Measurements from ENCODE around the gene CYTH2. TPM values are rescaled to one million over a fixed set of nuclear protein-coding genes. Genes with fewer than 3 reads are reported as not detected.
A peak's percentile ranks its signal among the peaks of the same experiment; 100 is the strongest.

CYTH2 gene
- total and polyA plus RNA-seq, 9 of the 15 experiments (the other 6 are each of a cell fraction or from before 2014, with no cell fraction given) = 1.8 to 45.2 (median 23.8) TPM

DNA sequence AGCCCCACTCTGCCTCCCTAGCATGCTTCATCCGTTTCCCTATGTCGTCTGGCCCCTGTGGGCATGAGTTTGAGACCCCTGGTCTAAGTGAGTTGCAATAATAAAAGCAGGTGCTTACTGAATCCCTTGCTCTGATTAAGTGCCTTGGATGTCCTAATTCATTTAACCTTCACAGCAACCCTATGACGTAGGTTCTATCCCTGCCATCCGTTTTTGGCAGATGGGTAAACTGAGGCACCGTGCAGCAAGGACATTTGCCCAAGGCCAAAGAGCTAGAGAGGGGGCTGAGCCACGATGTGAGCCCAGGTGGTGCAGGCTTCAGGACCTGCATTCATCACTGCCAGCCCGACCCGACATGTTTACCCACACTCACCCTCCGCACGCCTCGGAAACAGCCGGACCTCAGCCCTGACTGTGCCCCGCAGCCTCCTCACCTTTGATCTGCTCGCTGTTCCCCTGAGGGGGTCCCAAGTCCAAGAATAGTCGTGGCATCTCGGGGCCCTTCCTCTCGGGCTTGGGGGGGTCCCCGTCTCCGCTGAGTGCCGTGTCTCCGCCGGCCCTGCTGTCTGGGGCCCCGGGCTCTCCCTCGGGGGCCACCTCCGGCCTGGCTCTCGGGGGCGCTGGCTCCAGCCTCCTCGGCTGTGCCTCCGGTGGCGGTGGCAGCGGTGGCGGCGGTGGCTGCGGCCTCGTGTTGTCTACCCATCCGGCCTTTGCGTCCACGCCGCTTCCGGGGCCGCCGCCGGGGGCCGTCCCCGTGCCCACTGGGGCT, 28.0 kb downstream of the CYTH2 start:
- ChIA-PET POLR2A (no interaction called here), CTCF (ENCODE audit: low intra/inter-chr PET ratio) (no interaction called here)
- Histone ChIP-seq H3K27me3 (ENCODE audit: control insufficient read depth in 2 of 2, insufficient read depth in 2 of 2, low read length in 2 of 2) (no peaks in the 10 kb centered on the region), H3K9ac (ENCODE audit: insufficient read depth in 1 of 2, low read depth in 2 of 2, low read length in 2 of 2) (peak overlapping the region in 1 of 2 experiments; percentile 66; a peak in 1 of 4 replicates), H3K4me1 (replicated peaks in 1 of 2; ENCODE audit: control insufficient read depth in 2 of 2, insufficient read depth in 2 of 2, low read length in 2 of 2) (peaks cover 17 to 61% of the 10 kb centered on the region in 2 experiments), H2AFZ (ENCODE audit: low read depth, low read length) (no peak overlapping the region), H3K4me3 (no peak overlapping the region), H4K20me1 (replicated peaks; ENCODE audit: control insufficient read depth, insufficient read depth, low read length) (0 out of 2 replicates have a peak, but pooled peaks cover 4% of the 10 kb centered on the region), H3K36me3 (ENCODE audit: control insufficient read depth, insufficient read depth, low read length) (peaks cover 3% of the 10 kb centered on the region; the same call in 1 of the 3 replicates), H3K27ac (ENCODE audit: extremely low read depth, low read depth, low read length) (no peak overlapping the region), H3K79me2 (ENCODE audit: control insufficient read depth, insufficient read depth, low read length) (peaks cover 14% of the 10 kb centered on the region; the same call in 2 of the 3 replicates), H3K9me3 (replicated peaks; ENCODE audit: control insufficient read depth, insufficient read depth, low read depth, low read length) (no peaks in the 10 kb centered on the region), H3K9me1 (ENCODE audit: control insufficient read depth, insufficient read depth, low read length) (peaks cover 3% of the 10 kb centered on the region), H3K4me2 (ENCODE audit: insufficient read depth, low read length) (no peak overlapping the region)
- 85% methylated on average over 23 of the region's 45 CpGs for WGBS (ENCODE audit: insufficient coverage, low coverage, missing lambda C conversion rate)
- TF ChIP-seq BRCA1 (IDR thresholded peaks at IDR 0.05) (no peak), BRCA1 (CRISPR knock-in tag; IDR thresholded peaks at IDR 0.05) (no peak), CREB1 (IDR thresholded peaks at IDR 0.05) (no peak), CREB1 (CRISPR knock-in tag; IDR thresholded peaks at IDR 0.05) (no peak), GATAD2A (IDR thresholded peaks at IDR 0.05) (no peak), ZNF224 (CRISPR knock-in tag; IDR thresholded peaks at IDR 0.05) (no peak), ZEB2 (IDR thresholded peaks at IDR 0.05) (no peak), BCOR (IDR thresholded peaks at IDR 0.05) (peak; percentile 27; the same call in 1 of the 2 replicates)
- TF ChIP-seq, protein P1, sequence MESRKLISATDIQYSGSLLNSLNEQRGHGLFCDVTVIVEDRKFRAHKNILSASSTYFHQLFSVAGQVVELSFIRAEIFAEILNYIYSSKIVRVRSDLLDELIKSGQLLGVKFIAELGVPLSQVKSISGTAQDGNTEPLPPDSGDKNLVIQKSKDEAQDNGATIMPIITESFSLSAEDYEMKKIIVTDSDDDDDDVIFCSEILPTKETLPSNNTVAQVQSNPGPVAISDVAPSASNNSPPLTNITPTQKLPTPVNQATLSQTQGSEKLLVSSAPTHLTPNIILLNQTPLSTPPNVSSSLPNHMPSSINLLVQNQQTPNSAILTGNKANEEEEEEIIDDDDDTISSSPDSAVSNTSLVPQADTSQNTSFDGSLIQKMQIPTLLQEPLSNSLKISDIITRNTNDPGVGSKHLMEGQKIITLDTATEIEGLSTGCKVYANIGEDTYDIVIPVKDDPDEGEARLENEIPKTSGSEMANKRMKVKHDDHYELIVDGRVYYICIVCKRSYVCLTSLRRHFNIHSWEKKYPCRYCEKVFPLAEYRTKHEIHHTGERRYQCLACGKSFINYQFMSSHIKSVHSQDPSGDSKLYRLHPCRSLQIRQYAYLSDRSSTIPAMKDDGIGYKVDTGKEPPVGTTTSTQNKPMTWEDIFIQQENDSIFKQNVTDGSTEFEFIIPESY (CRISPR knock-in tag; IDR thresholded peaks at IDR 0.05) = peak; percentile 72
- intact Hi-C loops (cut with micrococcal nuclease) (loop anchor here (10.0 kb wide), 1 partner anchor 102 kb away; the partner anchor contains the start of genes GRIN2D and KDELR1), in situ Hi-C loops (cut with MboI) (no loop called here)
- FAIRE-seq = no peak
- DNase-seq (ENCODE audit: extremely low read depth in 1 of 4, low spot score in 3 of 4) = no peak
- BruUV-seq (replicated peaks) = no TSS peak
- ATAC-seq = no peak

Measured in K562 (cell line).